ENCODE data around the gene SRSF9. TPM values are rescaled to one million over a fixed set of nuclear protein-coding genes. Genes with fewer than 3 reads are reported as not detected.

Gene SRSF9
- total RNA-seq, 1 experiment from 2014 or later, result 302 TPM

GRCh38 chr12:120465756-120466155 lies 3.8 kb downstream of the SRSF9 start:
- peaks cover 11% of the 10 kb centered on the region; the same call in 1 of the 2 replicates for H3K79me2 ChIP-seq (ENCODE audit: insufficient read depth, low read length)
- H3K9me3 Mint-ChIP-seq, result no peaks in the 10 kb centered on the region
- H3K23me2 ChIP-seq (ENCODE audit: insufficient read length, low read depth, low read length, poor library complexity, severe bottlenecking), result peaks cover 7% of the 10 kb centered on the region

More at GRCh38 chr12:120465756-120466155, 3.8 kb downstream of the SRSF9 start:
- no peak for DNase-seq
- Histone ChIP-seq H3K27me3 (ENCODE audit: insufficient read depth, low read length) (no peaks in the 10 kb centered on the region), H2BK5ac (ENCODE audit: insufficient read length, low read length) (no peak overlapping the region), H3K23ac (ENCODE audit: insufficient read length, low read depth, low read length) (no peak overlapping the region), H2BK12ac (ENCODE audit: insufficient read length, low read depth, low read length) (no peak overlapping the region), H2BK20ac (ENCODE audit: low read depth, low read length, poor library complexity, severe bottlenecking) (no peak overlapping the region), H3K18ac (ENCODE audit: insufficient read length, low read depth, low read length) (no peak overlapping the region), H2AK5ac (ENCODE audit: insufficient read length, low read length) (no peak overlapping the region), H3K9me3 (ENCODE audit: control insufficient read depth, low read depth, low read length) (no peaks in the 10 kb centered on the region), H3K4me2 (ENCODE audit: insufficient read depth, insufficient read length, low read length) (no peak overlapping the region), H3K56ac (ENCODE audit: insufficient read length, low read depth, low read length) (no peak overlapping the region), H4K20me1 (ENCODE audit: control insufficient read depth, insufficient read depth, insufficient read length) (no peaks in the 10 kb centered on the region), H2BK120ac (ENCODE audit: low read depth, low read length, poor library complexity, severe bottlenecking) (no peak overlapping the region), H3T11ph (ENCODE audit: low read length) (no peak overlapping the region), H2BK15ac (ENCODE audit: low read depth, low read length) (no peak overlapping the region), H3K4me1 (ENCODE audit: insufficient read depth, low read length) (no peaks in the 10 kb centered on the region), H4K8ac (replicated peaks; ENCODE audit: insufficient read length, low read depth, low read length) (no peak overlapping the region), H3K4ac (ENCODE audit: low read depth, low read length) (no peak overlapping the region), H4K91ac (ENCODE audit: insufficient read length, low read depth, low read length) (no peak overlapping the region), H2AFZ (ENCODE audit: low read length) (no peak overlapping the region), H3K14ac (ENCODE audit: insufficient read depth, low read length) (no peak overlapping the region), H3K9ac (ENCODE audit: extremely low read depth, insufficient read length, low read length) (no peak overlapping the region), H3K79me1 (ENCODE audit: insufficient read depth, low read depth, low read length, poor library complexity, severe bottlenecking) (peaks cover 3% of the 10 kb centered on the region), H3K27ac (ENCODE audit: insufficient read length, low read depth, low read length) (no peak overlapping the region), H4K5ac (ENCODE audit: insufficient read length, low read depth, low read length) (no peak overlapping the region)
- H3K27ac Mint-ChIP-seq, result no peak overlapping the region; a peak in 1 of 7 replicates
- H3K27me3 Mint-ChIP-seq (ENCODE audit: low read depth), result no peaks in the 10 kb centered on the region
- TF ChIP-seq, protein P1, sequence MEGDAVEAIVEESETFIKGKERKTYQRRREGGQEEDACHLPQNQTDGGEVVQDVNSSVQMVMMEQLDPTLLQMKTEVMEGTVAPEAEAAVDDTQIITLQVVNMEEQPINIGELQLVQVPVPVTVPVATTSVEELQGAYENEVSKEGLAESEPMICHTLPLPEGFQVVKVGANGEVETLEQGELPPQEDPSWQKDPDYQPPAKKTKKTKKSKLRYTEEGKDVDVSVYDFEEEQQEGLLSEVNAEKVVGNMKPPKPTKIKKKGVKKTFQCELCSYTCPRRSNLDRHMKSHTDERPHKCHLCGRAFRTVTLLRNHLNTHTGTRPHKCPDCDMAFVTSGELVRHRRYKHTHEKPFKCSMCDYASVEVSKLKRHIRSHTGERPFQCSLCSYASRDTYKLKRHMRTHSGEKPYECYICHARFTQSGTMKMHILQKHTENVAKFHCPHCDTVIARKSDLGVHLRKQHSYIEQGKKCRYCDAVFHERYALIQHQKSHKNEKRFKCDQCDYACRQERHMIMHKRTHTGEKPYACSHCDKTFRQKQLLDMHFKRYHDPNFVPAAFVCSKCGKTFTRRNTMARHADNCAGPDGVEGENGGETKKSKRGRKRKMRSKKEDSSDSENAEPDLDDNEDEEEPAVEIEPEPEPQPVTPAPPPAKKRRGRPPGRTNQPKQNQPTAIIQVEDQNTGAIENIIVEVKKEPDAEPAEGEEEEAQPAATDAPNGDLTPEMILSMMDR (conservative IDR thresholded peaks at IDR 0.05), result no peak
- no peak overlapping the region for H3K4me3 Mint-ChIP-seq
- peaks cover 48 to 70% (median 61%) of the 10 kb centered on the region in 3 experiments for H3K36me3 Mint-ChIP-seq (ENCODE audit: insufficient read depth in 1 of 3, low read depth in 3 of 3)
- WGBS (ENCODE audit: extremely low coverage, insufficient read length, low lambda C conversion rate), result no CpG with 5 or more reads among the region's 5 CpGs
- peaks cover 17 to 24% of the 10 kb centered on the region in 2 experiments for H3K4me1 Mint-ChIP-seq

All from H9 (cell line).